Mammary epithelial cell (primary cell): Measurements from ENCODE around the gene ALX3.

Source experiments
- CTCF ChIP-seq, 2 donors: IDR thresholded peaks in 1 of 2; conservative IDR thresholded peaks in 1 of 2; 2 replicates each; pipeline ENCODE4 v1.5.1; 2011 to 2012; ENCODE audit warnings: inconsistent platforms in 2 of 2, low read length in 2 of 2, mild to moderate bottlenecking in 2 of 2, control low read depth in 1 of 2, low read depth in 1 of 2; ENCODE audit not compliant: insufficient read depth in 1 of 2; ENCODE audit errors: extremely low read depth in 1 of 2
- EZH2 ChIP-seq: IDR thresholded peaks from 2 replicates; pipeline ENCODE4 v1.6.1; 2012; ENCODE audit warnings: low read length, inconsistent platforms, borderline replicate concordance

- TF ChIP-seq CTCF (conservative IDR thresholded peaks at IDR 0.05 in 1 of 2, IDR thresholded peaks at IDR 0.05 in 1 of 2; ENCODE audit: extremely low read depth in 1 of 2, insufficient read depth in 1 of 2, low read depth in 1 of 2, low read length in 2 of 2) (no peak), EZH2 (no peak)
Observed at GRCh38 chr1:110114173-110114572, 43.7 kb upstream of the ALX3 start.
